ENCODE measurements around the gene CD47.

DNA sequence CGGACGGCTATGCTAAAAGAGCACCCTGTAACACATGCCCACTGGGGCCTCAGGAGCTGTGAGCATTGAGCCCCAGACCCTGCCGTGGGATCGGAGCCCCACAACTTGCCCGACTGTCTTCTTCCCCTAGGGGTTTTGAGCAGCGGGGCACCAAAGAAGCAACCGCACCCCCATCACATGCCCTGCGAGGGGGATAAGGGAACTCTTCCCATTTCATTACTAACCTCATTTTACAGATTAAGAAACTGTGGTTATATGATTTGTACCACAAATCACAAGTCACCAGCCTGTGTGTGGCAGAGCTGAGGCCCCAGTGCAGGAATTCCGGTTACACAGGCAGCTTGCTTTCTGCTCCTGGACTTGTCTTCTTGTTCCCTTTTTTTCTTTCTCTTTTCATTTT is 86.2 kb downstream of the CD47 start:
- TF ChIP-seq, protein P1, sequence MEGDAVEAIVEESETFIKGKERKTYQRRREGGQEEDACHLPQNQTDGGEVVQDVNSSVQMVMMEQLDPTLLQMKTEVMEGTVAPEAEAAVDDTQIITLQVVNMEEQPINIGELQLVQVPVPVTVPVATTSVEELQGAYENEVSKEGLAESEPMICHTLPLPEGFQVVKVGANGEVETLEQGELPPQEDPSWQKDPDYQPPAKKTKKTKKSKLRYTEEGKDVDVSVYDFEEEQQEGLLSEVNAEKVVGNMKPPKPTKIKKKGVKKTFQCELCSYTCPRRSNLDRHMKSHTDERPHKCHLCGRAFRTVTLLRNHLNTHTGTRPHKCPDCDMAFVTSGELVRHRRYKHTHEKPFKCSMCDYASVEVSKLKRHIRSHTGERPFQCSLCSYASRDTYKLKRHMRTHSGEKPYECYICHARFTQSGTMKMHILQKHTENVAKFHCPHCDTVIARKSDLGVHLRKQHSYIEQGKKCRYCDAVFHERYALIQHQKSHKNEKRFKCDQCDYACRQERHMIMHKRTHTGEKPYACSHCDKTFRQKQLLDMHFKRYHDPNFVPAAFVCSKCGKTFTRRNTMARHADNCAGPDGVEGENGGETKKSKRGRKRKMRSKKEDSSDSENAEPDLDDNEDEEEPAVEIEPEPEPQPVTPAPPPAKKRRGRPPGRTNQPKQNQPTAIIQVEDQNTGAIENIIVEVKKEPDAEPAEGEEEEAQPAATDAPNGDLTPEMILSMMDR (IDR thresholded peaks at IDR 0.05) = no peak
- no peak for TF ChIP-seq EZH2 (IDR thresholded peaks at IDR 0.05; ENCODE audit: borderline replicate concordance, insufficient read depth, low read depth, low read length, poor library complexity, severe bottlenecking)
